Sigmoid colon (tissue), 7 donors: ENCODE results near the gene NENF. TPM values are rescaled to one million over a fixed set of nuclear protein-coding genes. Genes with fewer than 3 reads are reported as not detected.

Experiments
- DNase-seq: peaks from one replicate; pipeline ENCODE4 v3.0.0-alpha.2; 2019
- H3K27ac ChIP-seq, 4 donors: fragments of 200-600 bp; sonication (generic); one replicate each; pipeline ENCODE4 v1.5.1; 2016 to 2019; ENCODE audit warnings: mild to moderate bottlenecking in 1 of 4
- H3K27me3 ChIP-seq, 3 donors: fragments of 200-600 bp; sonication (generic); one replicate each; pipeline ENCODE4 v1.5.1; 2019; ENCODE audit warnings: mild to moderate bottlenecking in 1 of 3
- H3K36me3 ChIP-seq, 4 donors: fragments of 200-600 bp; sonication (generic); one replicate each; pipeline ENCODE4 v1.5.1; 2016 to 2019
- H3K4me1 ChIP-seq, 4 donors: fragments of 200-600 bp; sonication (generic); one replicate each; pipeline ENCODE4 v1.5.1; 2017 to 2019
- H3K4me3 ChIP-seq, 4 donors: fragments of 200-600 bp; sonication (generic); one replicate each; pipeline ENCODE4 v1.5.1; 2017 to 2019; ENCODE audit warnings: mild to moderate bottlenecking in 2 of 4, moderate library complexity in 1 of 4
- H3K9me3 ChIP-seq, 4 donors: fragments of 200-600 bp in 3 of 4; sonication (generic) in 3 of 4; one replicate each; pipeline versions ENCODE4 v1.5.1 to v1.6.1; 2013 to 2019
- EP300 ChIP-seq, 4 donors: sonication (generic); formaldehyde crosslinking; IDR thresholded peaks; one replicate each; pipeline ENCODE4 v1.6.1; 2017; ENCODE audit warnings: antibody characterized with exemption in 4 of 4
- POLR2A ChIP-seq, 2 donors: fragments of 450-650 bp; IDR thresholded peaks; one replicate each; pipeline ENCODE4 v1.6.1; 2016; ENCODE audit warnings: antibody characterized with exemption in 2 of 2, mild to moderate bottlenecking in 2 of 2, moderate library complexity in 2 of 2
- POLR2AphosphoS5 ChIP-seq, 4 donors: sonication (generic); formaldehyde crosslinking; IDR thresholded peaks; one replicate each; pipeline ENCODE4 v1.6.1; 2017; ENCODE audit warnings: antibody characterized with exemption in 4 of 4
- WGBS, 2 donors: extraction: QIAGEN DNeasy Blood & Tissue Kit; methylation state at CpG; one replicate each; pipeline ENCODE4 v1.1.7; 2013; 5-methylcytosine and 5-hydroxymethylcytosine counted together
- intact Hi-C: fragments of 100-400 bp; cut with DNase I; formaldehyde crosslinking; loops from one replicate; pipeline ENCODE4 v1.15.1; 2023
- polyA plus RNA-seq, 3 donors: library from polyadenylated mRNA; stranded (reverse); fragments of 200-250 nt; gene quantifications; one replicate each; pipeline ENCODE4 v1.2.3, GENCODE V29; 2013
- total RNA-seq, 4 donors: library from RNA; depleted of rRNA; stranded (reverse); fragments of >200 nt; gene quantifications; one replicate each; pipeline ENCODE4 v1.1.0, GENCODE V29; 2016
- TF ChIP-seq, protein P1 (sequence below), 4 experiments: fragments of 450-650 bp in 3 of 4; fragments of 200-600 bp in 1 of 4; IDR thresholded peaks; one replicate each; pipeline ENCODE4 v1.5.1; 2016 to 2019; ENCODE audit warnings: antibody characterized with exemption in 4 of 4, mild to moderate bottlenecking in 3 of 4, moderate library complexity in 2 of 4
- donor health status: healthy with polysubstance abuse.
- donor health status: Bipolar disorder and iron deficiency.
- donor health status: healthy.

NENF gene
- total and polyA plus RNA-seq, 7 donors: 27.0 to 136 (median 100) TPM

GRCh38 chr1:212440419-212440818, 7.7 kb downstream of the NENF start:
- 84 to 91% methylated on average over 9 of the region's 9 CpGs for WGBS, 2 donors
- TF ChIP-seq POLR2AphosphoS5 (IDR thresholded peaks at IDR 0.05): no peak
- TF ChIP-seq, protein P1, sequence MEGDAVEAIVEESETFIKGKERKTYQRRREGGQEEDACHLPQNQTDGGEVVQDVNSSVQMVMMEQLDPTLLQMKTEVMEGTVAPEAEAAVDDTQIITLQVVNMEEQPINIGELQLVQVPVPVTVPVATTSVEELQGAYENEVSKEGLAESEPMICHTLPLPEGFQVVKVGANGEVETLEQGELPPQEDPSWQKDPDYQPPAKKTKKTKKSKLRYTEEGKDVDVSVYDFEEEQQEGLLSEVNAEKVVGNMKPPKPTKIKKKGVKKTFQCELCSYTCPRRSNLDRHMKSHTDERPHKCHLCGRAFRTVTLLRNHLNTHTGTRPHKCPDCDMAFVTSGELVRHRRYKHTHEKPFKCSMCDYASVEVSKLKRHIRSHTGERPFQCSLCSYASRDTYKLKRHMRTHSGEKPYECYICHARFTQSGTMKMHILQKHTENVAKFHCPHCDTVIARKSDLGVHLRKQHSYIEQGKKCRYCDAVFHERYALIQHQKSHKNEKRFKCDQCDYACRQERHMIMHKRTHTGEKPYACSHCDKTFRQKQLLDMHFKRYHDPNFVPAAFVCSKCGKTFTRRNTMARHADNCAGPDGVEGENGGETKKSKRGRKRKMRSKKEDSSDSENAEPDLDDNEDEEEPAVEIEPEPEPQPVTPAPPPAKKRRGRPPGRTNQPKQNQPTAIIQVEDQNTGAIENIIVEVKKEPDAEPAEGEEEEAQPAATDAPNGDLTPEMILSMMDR (IDR thresholded peaks at IDR 0.05): no peak
- TF ChIP-seq EP300 (IDR thresholded peaks at IDR 0.05): no peak
- TF ChIP-seq POLR2A (IDR thresholded peaks at IDR 0.05): no peak
- no peak for DNase-seq

DNA sequence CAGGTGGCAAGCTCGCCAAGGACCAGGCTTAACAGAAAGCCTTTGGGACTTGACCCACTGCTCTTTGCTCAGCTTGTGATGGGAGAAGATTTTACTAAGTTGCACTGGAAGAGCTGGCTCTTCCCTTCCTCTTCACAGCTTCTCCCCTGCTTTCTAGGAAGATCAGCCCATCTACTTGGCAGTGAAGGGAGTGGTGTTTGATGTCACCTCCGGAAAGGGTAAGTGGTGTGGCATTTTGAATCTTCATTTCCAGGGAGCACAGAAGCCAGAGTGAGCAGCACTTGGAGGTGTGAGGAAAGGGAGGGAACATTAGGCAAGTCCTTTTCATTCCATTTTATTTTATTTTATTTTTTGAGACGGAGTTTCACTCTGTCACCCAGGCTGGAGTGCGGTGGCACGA, 9.7 kb downstream of the NENF start:
- DNase-seq: no peak
- Histone ChIP-seq H3K36me3 (peaks cover 5 to 29% (median 13%) of the 10 kb centered on the region in 4 donors), H3K9me3 (no peaks in the 10 kb centered on the region), H3K27me3 (no peaks in the 10 kb centered on the region), H3K4me1 (peaks cover 0 to 10% (median 4%) of the 10 kb centered on the region in 4 donors), H3K27ac (no peak overlapping the region), H3K4me3 (no peak overlapping the region)
- 97 to 98% methylated on average over 5 of the region's 5 CpGs for WGBS, 2 donors
- intact Hi-C loops: no loop called here
- TF ChIP-seq, protein P1 (IDR thresholded peaks at IDR 0.05): no peak
- TF ChIP-seq EP300 (IDR thresholded peaks at IDR 0.05) (no peak), POLR2AphosphoS5 (IDR thresholded peaks at IDR 0.05) (no peak), POLR2A (IDR thresholded peaks at IDR 0.05) (no peak)

More at GRCh38 chr1:212440419-212440818, 7.7 kb downstream of the NENF start:
- Histone ChIP-seq H3K4me3 (no peak overlapping the region), H3K27ac (no peak overlapping the region), H3K4me1 (peaks cover 0 to 10% (median 4%) of the 10 kb centered on the region in 4 donors), H3K27me3 (no peaks in the 10 kb centered on the region), H3K36me3 (peaks cover 5 to 9% (median 5%) of the 10 kb centered on the region in 4 donors), H3K9me3 (no peaks in the 10 kb centered on the region)
- intact Hi-C loops: no loop called here

DNA sequence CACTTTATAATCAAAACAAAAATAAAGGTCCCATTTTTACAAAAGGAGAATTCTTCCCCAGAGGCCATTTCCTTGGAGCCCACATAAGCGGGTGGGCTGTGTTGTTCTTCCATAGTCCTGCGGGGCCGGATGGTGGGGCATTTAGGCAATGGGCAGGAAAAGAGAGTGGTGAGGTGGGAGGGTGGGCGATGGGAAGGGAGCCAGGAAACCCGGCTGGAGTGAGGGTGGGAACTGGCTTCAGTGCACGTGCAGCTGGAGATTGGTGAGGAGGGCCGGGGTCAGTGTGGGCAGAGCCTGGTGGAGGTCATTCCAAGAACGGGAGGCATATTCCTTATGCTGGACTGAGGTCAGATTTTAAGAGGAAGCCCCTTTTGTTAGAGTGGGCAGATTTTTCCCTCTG, 13.6 kb downstream of the NENF start:
- Histone ChIP-seq H3K9me3 (no peaks in the 10 kb centered on the region), H3K27ac (no peak overlapping the region), H3K4me1 (peaks cover 0 to 1% (median 0%) of the 10 kb centered on the region in 4 donors), H3K4me3 (no peak overlapping the region), H3K36me3 (peaks cover 5 to 33% (median 13%) of the 10 kb centered on the region in 4 donors), H3K27me3 (no peaks in the 10 kb centered on the region)
- intact Hi-C loops: no loop called here
- DNase-seq: no peak
- 91 to 92% methylated on average over 8 of the region's 8 CpGs for WGBS, 2 donors
- TF ChIP-seq, protein P1 (IDR thresholded peaks at IDR 0.05): no peak
- TF ChIP-seq EP300 (IDR thresholded peaks at IDR 0.05): no peak
- TF ChIP-seq POLR2AphosphoS5 (IDR thresholded peaks at IDR 0.05): no peak
- TF ChIP-seq POLR2A (IDR thresholded peaks at IDR 0.05): no peak

- no peaks in the 10 kb centered on the region for H3K27me3 ChIP-seq
- intact Hi-C loops: no loop called here
- H3K27ac ChIP-seq: no peak overlapping the region
- H3K9me3 ChIP-seq: no peaks in the 10 kb centered on the region
- TF ChIP-seq POLR2AphosphoS5 (IDR thresholded peaks at IDR 0.05) (no peak), POLR2A (IDR thresholded peaks at IDR 0.05) (no peak), EP300 (IDR thresholded peaks at IDR 0.05) (no peak)
- TF ChIP-seq, protein P1 (IDR thresholded peaks at IDR 0.05): no peak
- 83 to 85% methylated on average over 2 of the region's 2 CpGs for WGBS, 2 donors
- no peak overlapping the region for H3K4me3 ChIP-seq
- peaks cover 0 to 2% (median 2%) of the 10 kb centered on the region in 4 donors for H3K4me1 ChIP-seq
- H3K36me3 ChIP-seq: peaks cover 5 to 33% (median 13%) of the 10 kb centered on the region in 4 donors
- DNase-seq: no peak
These were observed 14.8 kb downstream of the NENF start for GRCh38 chr1:212447478-212447877.
